Smooth muscle cell (in vitro differentiated cells): Measurements from ENCODE around the gene TAOK1. TPM values are rescaled to one million over a fixed set of nuclear protein-coding genes. Genes with fewer than 3 reads are reported as not detected.

Experiments
- DNase-seq: peaks from one replicate; lab custom pipeline; 2025; ENCODE audit not compliant: unreplicated experiment; lab: John Stamatoyannopoulos, UW
- H2AFZ ChIP-seq: fragments of 200-600 bp; sonication (generic); 2 replicates; pipeline ENCODE4 v1.6.0; 2016; ENCODE audit warnings: antibody characterized with exemption, low read depth, mild to moderate bottlenecking
- H3F3A ChIP-seq: fragments of 200-600 bp; sonication (generic); 2 replicates; pipeline ENCODE4 v1.6.0; 2017; ENCODE audit warnings: antibody characterized with exemption, low read depth
- H3K27ac ChIP-seq: fragments of 200-600 bp; sonication (generic); 2 replicates; pipeline ENCODE4 v1.5.1; 2016; ENCODE audit warnings: low read depth, mild to moderate bottlenecking
- H3K27me3 ChIP-seq: fragments of 200-600 bp; sonication (generic); 2 replicates; pipeline ENCODE4 v1.6.1; 2016; ENCODE audit warnings: low read depth, mild to moderate bottlenecking
- H3K36me3 ChIP-seq: fragments of 200-600 bp; sonication (generic); 2 replicates; pipeline ENCODE4 v1.5.1; 2016; ENCODE audit warnings: low read depth
- H3K4me1 ChIP-seq: fragments of 200-600 bp; sonication (generic); 2 replicates; pipeline ENCODE4 v1.5.1; 2016; ENCODE audit warnings: low read depth
- H3K4me2 ChIP-seq: fragments of 200-600 bp; sonication (generic); 2 replicates; pipeline ENCODE4 v1.6.0; 2016; ENCODE audit warnings: mild to moderate bottlenecking
- H3K4me3 ChIP-seq: fragments of 200-600 bp; sonication (generic); 2 replicates; pipeline ENCODE4 v1.5.1; 2016; ENCODE audit warnings: mild to moderate bottlenecking
- H3K79me2 ChIP-seq: fragments of 200-600 bp; sonication (generic); 2 replicates; pipeline ENCODE4 v1.6.0; 2016; ENCODE audit warnings: low read depth, mild to moderate bottlenecking
- H3K9ac ChIP-seq: fragments of 200-600 bp; sonication (generic); 2 replicates; pipeline ENCODE4 v1.6.0; 2016; ENCODE audit warnings: low read depth
- H3K9me3 ChIP-seq: fragments of 200-600 bp; sonication (generic); replicated peaks from 2 replicates; pipeline ENCODE4 v1.5.1; 2016; ENCODE audit warnings: low read depth
- H4K20me1 ChIP-seq: fragments of 200-600 bp; sonication (generic); 2 replicates; pipeline ENCODE4 v1.6.0; 2016; ENCODE audit warnings: low read depth
- WGBS: methylation state at CpG from one replicate; pipeline ENCODE4 v1.1.7; 2016; ENCODE audit warnings: low lambda C conversion rate; 5-methylcytosine and 5-hydroxymethylcytosine counted together
- polyA plus RNA-seq: library from polyadenylated mRNA; unstranded; fragments of >200 nt; fragmentation: Nextera tagmentation; extraction: Ambion mirVana; gene quantifications from 2 replicates; pipeline ENCODE4 v1.2.1, GENCODE V29; 2016
- total RNA-seq: library from RNA; depleted of rRNA; stranded (reverse); fragments of >200 nt; gene quantifications from 2 replicates; pipeline ENCODE4 v1.2.3, GENCODE V29; 2014
- TF ChIP-seq, protein P1 (sequence below): fragments of 200-600 bp; sonication (generic); IDR thresholded peaks from 2 replicates; pipeline ENCODE4 v1.5.1; 2017; ENCODE audit warnings: borderline replicate concordance, mild to moderate bottlenecking, antibody characterized with exemption; ENCODE audit not compliant: insufficient read depth, poor library complexity, severe bottlenecking

TAOK1 gene
- total and polyA plus RNA-seq, 2 experiments from 2014 or later: 4.7 to 58.7 TPM

DNA sequence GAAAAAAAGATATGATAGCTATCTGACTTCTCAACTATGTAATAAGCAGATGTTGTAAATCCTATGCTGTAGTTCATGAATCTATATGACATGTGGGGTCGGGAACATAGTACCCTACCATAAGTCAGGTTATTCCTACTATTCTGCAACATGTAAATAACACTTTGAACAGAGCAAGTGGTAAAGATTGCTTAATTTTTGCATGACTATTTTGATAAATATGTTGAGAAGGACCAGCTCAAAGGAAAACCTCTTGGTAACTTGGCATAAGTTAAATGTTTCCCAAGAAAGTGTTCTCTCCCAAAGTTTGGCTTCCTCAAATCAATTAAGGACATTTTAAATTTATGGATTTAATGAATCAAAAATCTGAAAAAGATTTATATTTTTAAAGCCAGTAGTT, 114.5 kb downstream of the TAOK1 start:
- Histone ChIP-seq H3K79me2 (peaks cover 9% of the 10 kb centered on the region), H3K4me2 (no peak overlapping the region), H3K9ac (no peak overlapping the region), H3K9me3 (no peaks in the 10 kb centered on the region), H3K36me3 (peaks cover 30% of the 10 kb centered on the region), H3K27me3 (no peaks in the 10 kb centered on the region), H3K4me3 (no peak overlapping the region), H3F3A (peaks cover 7% of the 10 kb centered on the region), H3K4me1 (no peaks in the 10 kb centered on the region), H2AFZ (no peak overlapping the region), H4K20me1 (peaks cover 15% of the 10 kb centered on the region), H3K27ac (no peak overlapping the region)
- no peak for DNase-seq
- TF ChIP-seq, protein P1, sequence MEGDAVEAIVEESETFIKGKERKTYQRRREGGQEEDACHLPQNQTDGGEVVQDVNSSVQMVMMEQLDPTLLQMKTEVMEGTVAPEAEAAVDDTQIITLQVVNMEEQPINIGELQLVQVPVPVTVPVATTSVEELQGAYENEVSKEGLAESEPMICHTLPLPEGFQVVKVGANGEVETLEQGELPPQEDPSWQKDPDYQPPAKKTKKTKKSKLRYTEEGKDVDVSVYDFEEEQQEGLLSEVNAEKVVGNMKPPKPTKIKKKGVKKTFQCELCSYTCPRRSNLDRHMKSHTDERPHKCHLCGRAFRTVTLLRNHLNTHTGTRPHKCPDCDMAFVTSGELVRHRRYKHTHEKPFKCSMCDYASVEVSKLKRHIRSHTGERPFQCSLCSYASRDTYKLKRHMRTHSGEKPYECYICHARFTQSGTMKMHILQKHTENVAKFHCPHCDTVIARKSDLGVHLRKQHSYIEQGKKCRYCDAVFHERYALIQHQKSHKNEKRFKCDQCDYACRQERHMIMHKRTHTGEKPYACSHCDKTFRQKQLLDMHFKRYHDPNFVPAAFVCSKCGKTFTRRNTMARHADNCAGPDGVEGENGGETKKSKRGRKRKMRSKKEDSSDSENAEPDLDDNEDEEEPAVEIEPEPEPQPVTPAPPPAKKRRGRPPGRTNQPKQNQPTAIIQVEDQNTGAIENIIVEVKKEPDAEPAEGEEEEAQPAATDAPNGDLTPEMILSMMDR: no peak
- 100% methylated on average over 1 of the region's 1 CpG for WGBS

DNA sequence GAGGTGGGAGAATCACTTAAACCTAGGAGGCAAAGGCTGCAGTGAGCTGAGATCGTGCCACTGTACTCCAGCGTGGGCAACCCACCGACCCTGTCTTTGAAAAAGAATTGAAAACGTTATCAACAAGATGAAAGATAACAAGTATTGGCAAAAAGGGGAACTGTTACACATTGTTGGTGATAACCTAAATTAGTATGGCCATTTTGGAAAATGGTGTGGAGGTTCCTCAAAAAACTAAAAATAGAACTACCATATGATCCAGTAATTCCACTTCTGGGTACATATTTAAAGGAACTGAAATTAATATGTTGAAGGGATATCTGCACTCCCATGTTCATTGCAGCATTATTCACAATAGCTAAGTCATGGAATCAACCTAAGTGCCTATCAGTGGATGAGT, 115.7 kb downstream of the TAOK1 start:
- Histone ChIP-seq H3K9me3 (no peaks in the 10 kb centered on the region), H3K4me1 (no peaks in the 10 kb centered on the region), H3K27ac (no peak overlapping the region), H4K20me1 (peaks cover 15% of the 10 kb centered on the region), H3K4me2 (no peak overlapping the region), H3F3A (peaks cover 7% of the 10 kb centered on the region), H2AFZ (no peak overlapping the region), H3K27me3 (no peaks in the 10 kb centered on the region), H3K9ac (no peak overlapping the region), H3K79me2 (peaks cover 9% of the 10 kb centered on the region), H3K4me3 (no peak overlapping the region), H3K36me3 (peaks cover 32% of the 10 kb centered on the region)
- TF ChIP-seq, protein P1: no peak
- WGBS: 93% methylated on average over 4 of the region's 4 CpGs
- no peak for DNase-seq

DNA sequence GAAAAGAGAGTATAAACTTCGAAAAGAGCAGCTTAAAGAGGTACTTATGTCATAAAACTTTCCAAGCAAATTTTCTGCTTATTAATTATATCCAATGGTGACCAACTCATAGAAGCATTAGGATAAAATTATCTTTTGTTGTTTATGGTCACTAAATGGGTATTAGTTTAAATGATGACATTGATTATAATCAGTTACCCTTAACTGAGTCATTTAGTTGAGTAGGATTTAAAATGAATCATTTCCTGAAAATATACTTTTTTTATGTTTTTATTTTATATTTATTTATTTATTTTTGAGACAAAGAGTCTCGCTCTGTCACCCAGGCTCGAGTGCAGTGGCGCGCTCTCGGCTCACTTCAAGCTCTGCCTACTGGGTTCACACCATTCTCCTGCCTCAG, 120.8 kb downstream of the TAOK1 start:
- no peak for DNase-seq
- no peak overlapping the region for H3K27ac ChIP-seq
- peaks cover 7% of the 10 kb centered on the region for H3F3A ChIP-seq
- no peak overlapping the region for H2AFZ ChIP-seq
- no peaks in the 10 kb centered on the region for H3K27me3 ChIP-seq
- H3K9ac ChIP-seq: no peak overlapping the region
- peaks cover 12% of the 10 kb centered on the region for H4K20me1 ChIP-seq
- peaks cover 18% of the 10 kb centered on the region for H3K36me3 ChIP-seq
- WGBS: 95% methylated on average over 6 of the region's 6 CpGs
- TF ChIP-seq, protein P1: no peak
- H3K4me2 ChIP-seq: no peak overlapping the region
- no peak overlapping the region for H3K4me3 ChIP-seq
- no peaks in the 10 kb centered on the region for H3K9me3 ChIP-seq
- no peaks in the 10 kb centered on the region for H3K79me2 ChIP-seq
- H3K4me1 ChIP-seq: no peaks in the 10 kb centered on the region

DNA sequence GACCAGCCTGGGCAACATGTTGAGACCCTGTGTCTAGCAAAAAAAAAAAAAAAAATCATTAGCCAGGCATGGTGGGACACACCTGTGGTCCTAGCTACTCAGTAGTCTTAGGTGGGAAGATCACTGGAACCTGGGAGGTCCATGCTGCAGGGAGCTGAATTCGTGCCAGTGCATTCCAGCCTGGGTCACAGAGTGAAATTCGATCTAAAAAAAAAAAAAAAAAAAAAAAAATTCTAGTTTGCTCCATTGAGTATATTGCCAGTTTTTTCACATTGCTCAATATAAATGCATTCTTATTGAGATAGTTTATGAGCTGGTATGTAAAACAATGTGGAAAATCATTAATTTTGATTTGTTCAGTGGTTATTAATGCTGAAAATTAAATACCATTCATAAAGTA, 124.6 kb downstream of the TAOK1 start:
- no peak for DNase-seq
- no peaks in the 10 kb centered on the region for H4K20me1 ChIP-seq

More for the DNA sequence above, 124.6 kb downstream of the TAOK1 start:
- no peaks in the 10 kb centered on the region for H3K4me1 ChIP-seq
- no peak overlapping the region for H3K9ac ChIP-seq
- 88% methylated on average over 2 of the region's 2 CpGs for WGBS
- no peaks in the 10 kb centered on the region for H3K79me2 ChIP-seq
- no peak overlapping the region for H3K4me3 ChIP-seq
- H3F3A ChIP-seq: no peaks in the 10 kb centered on the region
- H3K9me3 ChIP-seq: no peaks in the 10 kb centered on the region
- H2AFZ ChIP-seq: no peak overlapping the region
- no peak overlapping the region for H3K27ac ChIP-seq
- H3K27me3 ChIP-seq: no peaks in the 10 kb centered on the region
- peaks cover 21% of the 10 kb centered on the region for H3K36me3 ChIP-seq
- H3K4me2 ChIP-seq: no peak overlapping the region
- TF ChIP-seq, protein P1: no peak
